HG03520 (cell line): ENCODE data around the gene TNFRSF6B.
"Not testable (repeated sequence)": the region's sequence is repeated elsewhere in the genome, so short reads cannot be mapped to it uniquely, and the experiment has no call there.

Source experiments
- ATAC-seq: cut with Tn5 transposase; IDR thresholded peaks from one replicate; pipeline ENCODE4 v1.9.1; 2021; ENCODE audit warnings: mild to moderate bottlenecking, moderate library complexity; ENCODE audit not compliant: unreplicated experiment

The TNFRSF6B gene, protein sequence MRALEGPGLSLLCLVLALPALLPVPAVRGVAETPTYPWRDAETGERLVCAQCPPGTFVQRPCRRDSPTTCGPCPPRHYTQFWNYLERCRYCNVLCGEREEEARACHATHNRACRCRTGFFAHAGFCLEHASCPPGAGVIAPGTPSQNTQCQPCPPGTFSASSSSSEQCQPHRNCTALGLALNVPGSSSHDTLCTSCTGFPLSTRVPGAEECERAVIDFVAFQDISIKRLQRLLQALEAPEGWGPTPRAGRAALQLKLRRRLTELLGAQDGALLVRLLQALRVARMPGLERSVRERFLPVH

DNA sequence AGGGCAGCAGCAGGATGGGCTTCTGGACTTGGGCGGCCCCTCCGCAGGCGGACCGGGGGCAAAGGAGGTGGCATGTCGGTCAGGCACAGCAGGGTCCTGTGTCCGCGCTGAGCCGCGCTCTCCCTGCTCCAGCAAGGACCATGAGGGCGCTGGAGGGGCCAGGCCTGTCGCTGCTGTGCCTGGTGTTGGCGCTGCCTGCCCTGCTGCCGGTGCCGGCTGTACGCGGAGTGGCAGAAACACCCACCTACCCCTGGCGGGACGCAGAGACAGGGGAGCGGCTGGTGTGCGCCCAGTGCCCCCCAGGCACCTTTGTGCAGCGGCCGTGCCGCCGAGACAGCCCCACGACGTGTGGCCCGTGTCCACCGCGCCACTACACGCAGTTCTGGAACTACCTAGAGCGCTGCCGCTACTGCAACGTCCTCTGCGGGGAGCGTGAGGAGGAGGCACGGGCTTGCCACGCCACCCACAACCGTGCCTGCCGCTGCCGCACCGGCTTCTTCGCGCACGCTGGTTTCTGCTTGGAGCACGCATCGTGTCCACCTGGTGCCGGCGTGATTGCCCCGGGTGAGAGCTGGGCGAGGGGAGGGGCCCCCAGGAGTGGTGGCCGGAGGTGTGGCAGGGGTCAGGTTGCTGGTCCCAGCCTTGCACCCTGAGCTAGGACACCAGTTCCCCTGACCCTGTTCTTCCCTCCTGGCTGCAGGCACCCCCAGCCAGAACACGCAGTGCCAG, at the start of gene TNFRSF6B:
Gene TNFRSF6B, plus strand, starts transcription at position 25 of the 729 bp plus-strand sequence. Its CDS starts 116 bp downstream, at position 141.
- ATAC-seq = no peak

DNA sequence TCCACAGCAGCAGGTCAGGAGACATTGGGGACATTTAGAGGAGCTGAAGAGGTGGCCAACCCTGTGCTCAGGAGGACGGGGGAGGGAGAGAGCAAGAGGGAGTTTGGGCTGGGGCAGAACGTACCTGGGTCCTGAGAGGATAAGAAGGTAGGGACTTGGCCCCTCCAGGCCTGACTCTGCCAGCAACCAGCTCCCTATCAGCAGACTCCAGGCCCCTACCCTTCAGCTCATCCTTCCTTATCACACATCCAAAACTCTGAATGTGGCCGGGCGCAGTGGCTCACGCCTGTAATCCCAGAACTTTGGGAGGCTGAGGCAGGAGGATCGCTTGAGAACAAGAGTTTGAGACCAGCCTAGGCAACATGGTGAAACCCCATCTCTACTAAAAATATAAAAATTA, 48.3 kb upstream of the TNFRSF6B start:
- ATAC-seq = no peak

DNA sequence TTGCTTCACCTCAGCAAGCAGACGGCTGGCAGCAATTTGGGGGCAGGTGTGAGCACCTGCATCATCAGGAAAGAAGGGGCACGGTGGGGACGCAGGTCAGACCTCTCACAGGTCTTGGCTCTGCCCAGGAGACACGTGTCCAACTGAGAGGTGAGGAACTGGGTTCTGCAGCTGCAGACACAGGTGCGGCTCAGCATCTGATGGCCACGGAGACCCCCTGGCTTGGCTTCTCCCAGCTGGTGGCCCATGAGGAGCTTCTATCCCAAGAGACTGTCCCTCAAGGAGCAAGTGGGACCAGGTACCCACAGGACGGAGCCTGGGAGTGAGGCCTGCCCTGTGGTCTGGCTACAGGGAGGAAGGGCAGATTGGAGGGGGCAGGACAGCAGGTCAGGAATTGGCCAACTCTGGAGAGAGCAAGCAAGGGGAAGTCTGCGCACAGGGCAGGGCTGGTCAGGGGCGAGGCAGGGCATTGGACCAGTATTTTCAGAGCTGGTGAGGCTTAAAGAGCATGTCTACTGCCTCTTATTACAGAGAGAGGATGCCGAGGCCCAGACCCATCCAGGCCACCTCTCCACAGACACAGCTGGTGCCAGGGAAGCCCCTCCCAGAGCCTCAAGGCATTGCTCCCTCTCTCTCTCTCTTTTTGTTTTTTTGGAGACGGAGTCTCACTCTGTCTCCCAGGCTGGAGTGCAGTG, 47.4 kb upstream of the TNFRSF6B start:
- ATAC-seq = no peak

DNA sequence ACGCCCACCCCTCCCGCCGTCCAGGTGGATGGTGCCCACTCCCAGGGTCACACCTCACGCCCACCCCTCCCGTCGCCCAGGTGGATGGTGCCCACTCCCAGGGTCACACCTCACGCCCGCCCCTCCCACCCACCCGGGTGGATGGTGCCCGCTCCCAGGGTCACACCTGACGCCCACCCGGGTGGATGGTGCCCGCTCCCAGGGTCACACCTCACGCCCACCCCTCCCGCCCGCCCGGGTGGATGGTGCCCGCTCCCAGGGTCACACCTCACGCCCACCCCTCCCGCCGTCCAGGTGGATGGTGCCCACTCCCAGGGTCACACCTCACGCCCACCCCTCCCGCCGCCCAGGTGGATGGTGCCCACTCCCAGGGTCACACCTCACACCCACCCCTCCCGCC, 46.0 kb upstream of the TNFRSF6B start:
- not testable (repeated sequence) for ATAC-seq

DNA sequence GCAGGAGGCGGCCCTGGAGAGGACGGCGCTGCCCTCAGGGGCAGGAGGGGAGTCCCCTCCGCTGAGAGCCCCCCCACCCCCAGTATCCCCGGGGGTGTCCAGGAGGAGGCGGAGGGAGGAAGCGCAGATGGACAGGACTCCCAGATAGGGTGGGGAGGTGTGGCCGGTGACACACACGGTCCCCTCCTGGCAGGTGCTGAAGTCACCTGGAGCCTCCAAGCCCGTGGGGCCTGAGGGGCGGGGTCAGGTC, 44.6 kb upstream of the TNFRSF6B start:
- ATAC-seq = no peak

DNA sequence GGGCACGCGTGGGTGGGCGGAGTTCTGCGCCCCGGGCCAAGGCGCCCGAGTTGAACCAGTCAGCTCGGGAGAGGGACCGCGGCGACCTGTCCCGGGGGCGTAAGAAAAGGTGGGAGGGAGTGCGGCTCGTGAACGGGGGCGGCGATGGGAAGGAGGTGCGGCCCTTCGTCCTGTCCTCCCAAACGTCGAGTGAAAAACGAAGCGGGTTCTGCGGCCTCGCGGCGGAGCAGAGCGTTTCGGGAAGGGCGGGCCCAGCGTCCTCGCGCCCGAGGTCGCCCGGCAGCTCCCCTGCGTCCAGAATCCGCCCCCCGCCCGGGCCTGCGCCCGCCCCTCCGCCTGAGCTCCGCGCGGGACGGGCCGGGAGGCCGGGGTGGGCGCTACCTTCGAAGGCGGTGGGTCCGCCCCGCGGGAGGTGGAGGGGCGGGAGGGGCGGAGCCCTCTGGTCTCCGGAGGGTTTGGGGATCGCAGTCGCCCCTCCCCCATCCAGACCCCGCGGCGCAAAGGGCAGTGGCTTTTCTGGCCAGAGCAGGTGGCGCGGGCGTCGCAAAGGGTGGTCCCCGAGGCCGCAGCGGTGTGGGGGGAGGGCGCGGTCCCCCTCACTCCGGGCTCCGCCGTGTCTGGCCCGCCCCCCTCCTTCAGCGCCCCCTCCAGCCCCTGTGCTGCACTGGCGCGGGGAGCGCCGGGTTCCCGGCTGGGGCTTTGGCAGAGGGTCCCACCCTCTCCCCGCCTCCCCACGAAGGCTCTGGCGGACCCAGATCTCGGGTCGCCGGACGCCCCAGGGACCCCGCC, 44.1 kb upstream of the TNFRSF6B start:
- no peak for ATAC-seq

DNA sequence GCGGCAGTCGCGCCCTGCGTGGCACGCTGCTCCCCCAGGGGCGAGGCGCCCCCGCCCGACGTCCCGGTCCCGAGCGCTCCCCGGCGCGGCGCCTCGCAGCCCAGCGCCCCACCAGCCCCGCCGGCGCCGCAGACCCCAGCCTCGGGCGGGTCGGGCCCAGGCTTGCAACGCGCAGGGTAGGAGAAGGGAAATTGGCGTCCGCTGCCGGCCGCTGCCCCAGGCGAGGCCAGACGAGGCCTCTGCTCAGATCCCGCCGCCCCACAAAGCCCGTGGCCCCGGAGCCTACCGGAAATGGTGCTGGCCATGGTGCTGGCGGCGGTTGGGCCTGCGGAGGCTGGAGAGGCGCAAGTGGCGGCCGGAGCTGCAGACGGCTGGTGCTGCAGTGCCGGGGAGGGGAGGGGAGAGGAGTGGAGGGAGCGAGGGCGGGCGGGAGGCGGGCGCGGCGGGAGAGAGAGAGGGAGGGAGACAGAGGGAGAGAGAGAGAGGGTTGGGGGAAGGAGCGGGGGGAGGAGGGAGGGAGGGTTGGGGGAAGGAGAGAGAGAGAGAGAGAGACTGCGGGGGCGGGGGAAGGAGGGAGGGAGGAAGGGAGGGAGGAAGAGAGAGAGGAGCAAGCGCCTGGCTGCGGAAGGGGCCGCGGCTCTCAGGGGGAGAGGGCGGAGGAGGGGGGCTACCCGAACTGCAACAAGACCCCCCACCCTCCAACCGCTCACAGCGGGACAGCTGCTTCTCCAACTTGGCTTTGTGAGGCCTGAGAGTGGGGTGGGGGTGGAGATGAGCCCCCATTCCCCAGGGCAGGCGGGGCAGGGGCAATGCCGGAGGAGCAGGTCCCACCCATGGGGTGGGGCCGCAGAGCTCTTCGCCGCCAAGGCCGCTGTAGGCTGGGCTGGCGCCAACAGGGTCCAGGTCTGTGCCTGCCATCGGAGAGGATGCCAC, 43.1 kb upstream of the TNFRSF6B start, which contains the start of gene STMN3:
Gene STMN3, minus strand, starts transcription at position 384 of the 933 bp plus-strand sequence. Its CDS starts 79 bp downstream, at position 305.
- ATAC-seq = no peak

DNA sequence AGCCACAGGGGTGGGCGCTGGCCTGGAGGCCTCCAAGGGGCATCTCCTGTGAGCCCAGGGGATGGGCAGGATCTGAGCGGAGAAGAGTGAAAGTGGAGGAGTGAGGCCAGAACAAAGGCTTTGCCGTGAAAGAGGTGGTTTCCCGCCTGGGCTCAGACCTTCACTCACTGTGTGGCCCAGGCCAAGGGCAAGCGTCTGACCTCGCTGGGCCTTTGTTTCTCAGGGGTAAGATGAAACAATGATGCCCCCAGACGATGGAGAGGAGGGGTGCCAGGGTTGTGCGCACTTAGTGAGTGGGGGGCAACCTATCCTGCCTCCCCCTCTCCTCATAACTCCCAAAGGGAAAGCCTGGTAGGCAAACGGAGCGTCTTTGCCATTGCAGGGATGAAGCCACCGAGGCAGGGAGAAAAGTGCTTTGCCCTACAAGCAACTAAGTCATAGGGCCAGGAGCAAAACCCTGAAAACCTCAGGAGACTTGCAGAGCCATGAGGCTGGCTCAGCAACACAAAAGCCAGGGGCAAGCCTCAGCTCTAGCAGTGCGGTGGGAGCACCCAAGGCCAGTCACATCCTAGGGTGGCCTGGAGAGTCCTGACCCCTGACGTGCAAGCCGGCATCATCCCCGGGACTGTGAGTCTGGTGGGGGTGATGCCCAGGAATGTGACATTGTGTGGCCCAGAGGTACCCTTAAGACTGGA, 42.3 kb upstream of the TNFRSF6B start:
- no peak for ATAC-seq

DNA sequence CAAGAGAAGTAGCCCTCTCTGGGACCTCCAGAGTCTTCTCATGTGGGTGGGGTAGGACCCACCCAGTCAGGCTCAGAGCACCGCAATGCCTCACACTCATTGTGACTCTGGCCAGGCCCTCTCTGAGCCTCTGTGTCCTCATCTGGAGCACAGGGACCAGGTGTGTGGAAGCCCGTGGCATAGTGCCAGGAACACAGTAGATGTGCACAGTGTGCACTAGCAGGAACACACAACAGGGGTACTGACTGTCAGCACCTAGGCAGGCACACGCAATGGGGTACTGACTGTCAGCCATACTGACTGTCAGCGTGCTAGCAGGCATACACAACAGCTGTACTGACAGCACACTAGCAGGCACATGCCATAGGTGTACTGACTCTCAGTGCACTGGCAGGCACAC, 41.2 kb upstream of the TNFRSF6B start:
- ATAC-seq = no peak

DNA sequence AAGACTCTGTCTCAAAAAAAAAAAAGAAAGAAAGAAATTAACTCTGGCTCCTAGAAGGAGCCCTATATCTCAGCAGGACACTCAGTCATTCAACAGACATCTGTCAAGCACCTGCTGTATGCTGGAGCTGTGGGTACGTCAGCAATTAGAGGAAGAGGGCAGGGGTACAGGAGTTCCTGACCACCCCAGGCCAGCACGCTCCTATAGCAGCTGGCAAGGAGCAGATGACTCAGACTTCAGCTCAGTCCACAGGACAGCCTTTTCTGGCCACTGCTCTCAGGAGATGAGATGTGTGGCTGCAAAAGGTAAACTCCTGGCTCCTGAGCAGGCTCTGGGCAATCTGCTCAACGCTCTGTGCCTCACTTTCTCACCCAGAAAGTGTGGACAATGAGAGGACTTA, 40.0 kb upstream of the TNFRSF6B start:
- no peak for ATAC-seq

DNA sequence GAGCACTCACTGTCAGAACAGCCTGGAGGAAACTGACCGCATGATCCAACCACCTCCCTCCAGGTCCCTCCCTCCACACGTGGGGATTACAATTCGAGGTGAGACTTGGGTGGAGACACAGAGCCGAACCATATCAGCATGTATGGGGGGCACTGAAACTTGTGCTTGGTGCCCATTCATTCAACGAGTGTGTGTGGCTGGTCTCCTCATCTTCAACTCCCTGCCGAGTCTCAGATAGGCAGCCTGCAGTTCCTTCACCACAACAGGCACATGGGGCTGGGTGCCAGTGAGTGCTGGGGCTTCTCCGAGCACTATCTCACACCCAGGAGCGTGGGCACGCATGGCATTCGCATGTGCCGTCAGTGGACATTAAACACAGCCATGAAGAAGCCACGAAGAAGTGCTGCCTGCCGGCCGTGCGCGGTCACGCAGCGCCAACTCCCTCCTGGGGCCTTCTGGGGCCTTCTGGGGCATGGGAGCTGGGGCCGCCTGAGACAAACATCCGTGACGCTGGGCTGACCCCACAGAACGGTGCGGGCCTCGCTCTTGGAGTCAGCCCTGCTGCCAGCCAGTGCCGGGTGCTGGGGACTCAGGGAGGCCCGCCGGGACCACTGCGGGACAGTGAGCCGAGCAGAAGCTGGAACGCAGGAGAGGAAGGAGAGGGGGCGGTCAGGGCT, 39.1 kb upstream of the TNFRSF6B start:
- ATAC-seq = no peak

DNA sequence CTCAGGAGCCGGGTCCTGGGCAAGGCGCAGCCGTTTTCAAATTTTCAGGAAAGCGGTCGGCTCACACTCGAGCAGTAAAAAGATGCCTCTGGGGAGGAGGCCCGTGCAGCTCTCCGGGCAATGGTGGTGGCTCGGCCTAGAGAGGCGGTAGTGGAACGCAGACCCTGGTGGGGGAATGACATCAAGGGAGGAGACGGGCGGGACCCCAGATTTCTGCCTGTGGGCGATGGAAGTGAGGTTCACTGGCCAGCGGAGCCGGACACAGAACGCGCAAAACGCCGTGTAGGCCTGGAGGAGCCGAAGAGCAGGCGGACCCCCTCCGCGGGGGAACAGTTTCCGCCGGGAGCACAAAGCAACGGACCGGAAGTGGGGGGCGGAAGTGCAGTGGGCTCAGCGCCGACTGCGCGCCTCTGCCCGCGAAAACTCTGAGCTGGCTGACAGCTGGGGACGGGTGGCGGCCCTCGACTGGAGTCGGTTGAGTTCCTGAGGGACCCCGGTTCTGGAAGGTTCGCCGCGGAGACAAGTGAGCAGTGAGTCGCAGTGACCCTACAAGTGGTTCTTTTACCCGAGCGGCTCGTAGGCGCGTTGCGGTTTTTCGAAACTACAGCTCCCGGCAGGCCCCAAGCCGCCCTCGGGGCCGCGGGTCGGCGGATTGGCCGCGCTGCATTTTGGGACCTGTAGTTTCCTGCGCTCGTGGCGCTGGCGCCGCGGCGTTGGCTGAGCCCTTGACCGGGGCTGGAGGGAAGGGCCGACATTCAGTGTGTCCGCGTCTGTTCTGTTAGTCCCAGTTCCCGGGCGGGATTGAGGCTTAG, 38.3 kb upstream of the TNFRSF6B start, which contains the start of gene RTEL1:
Gene RTEL1, plus strand, starts transcription at position 376 of the 812 bp plus-strand sequence. CDS start 1,091 bp downstream, outside the sequence.
- ATAC-seq = peak; percentile 79

DNA sequence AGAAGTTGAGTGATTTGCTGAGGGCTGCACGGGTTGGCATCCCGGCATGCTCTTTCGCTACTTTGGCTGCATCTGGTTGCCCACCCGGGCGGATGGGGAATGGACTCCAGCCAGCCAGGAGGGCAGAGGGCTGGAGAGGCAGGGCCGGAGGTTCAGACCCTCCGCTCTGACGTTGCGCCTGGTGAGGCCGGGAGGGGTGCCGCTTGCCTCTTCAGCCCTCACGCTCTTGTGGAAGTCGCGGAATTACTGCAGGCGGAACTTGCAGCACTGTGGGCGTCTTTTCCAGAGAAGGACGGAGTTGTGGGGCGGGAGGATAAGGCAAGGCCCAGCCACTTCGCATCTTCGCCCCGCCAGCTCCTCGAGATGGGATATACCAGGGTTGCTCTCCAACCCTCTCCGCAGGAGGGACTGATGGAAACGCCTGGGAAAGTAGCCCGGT, 37.7 kb upstream of the TNFRSF6B start:
- peak; percentile 12 for ATAC-seq

DNA sequence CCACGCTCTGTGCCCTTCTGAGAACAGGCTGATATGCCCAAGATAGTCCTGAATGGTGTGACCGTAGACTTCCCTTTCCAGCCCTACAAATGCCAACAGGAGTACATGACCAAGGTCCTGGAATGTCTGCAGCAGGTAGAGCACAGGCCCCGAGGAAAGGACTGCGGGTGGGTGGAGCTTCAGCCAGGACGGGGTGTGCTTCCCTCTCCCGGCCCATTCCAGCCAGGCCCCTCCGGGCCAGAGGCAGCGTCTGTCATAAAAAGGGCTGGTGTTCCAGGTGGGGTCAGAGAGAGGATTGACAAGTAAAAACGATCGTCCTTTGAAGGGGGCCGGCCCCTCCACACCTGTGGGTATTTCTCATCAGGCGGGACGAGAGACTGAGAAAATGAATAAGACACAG, 37.1 kb upstream of the TNFRSF6B start:
- ATAC-seq = no peak

DNA sequence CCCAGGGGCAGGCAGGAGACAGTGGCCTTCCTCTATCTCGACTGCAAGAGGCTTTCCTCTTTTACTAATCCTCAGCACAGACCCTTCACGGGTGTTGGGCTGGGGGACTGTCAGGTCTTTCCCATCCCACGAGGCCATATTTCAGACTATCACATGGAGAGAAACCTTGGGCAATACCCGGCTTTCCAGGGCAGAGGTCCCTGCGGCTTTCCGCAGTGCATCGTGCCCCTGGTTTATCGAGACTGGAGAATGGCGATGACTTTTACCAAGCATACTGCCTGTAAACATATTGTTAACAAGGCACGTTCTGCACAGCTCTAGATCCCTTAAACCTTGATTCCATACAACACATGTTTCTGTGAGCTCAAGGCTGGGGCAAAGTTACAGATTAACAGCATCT, 36.3 kb upstream of the TNFRSF6B start:
- ATAC-seq = not testable (repeated sequence)

DNA sequence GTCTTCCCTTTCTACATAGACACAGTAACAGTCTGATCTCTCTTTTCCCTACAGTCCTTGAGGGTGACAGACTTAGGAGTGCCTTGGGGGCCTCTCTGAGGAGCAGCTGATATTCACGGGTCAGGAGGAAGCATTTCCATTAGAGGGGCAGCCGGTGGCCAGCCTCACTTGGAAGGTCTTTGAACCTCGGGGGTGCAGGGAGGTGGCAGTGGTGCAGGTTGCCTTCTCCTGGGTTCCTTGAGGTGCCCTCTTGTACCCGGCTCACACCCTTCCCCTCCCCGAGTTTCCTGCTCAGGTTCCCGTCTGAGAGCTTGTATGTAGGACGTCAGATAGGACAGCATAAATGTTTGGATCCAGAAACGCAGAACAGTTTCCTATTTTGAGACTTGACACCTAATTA, 35.8 kb upstream of the TNFRSF6B start:
- ATAC-seq = no peak

DNA sequence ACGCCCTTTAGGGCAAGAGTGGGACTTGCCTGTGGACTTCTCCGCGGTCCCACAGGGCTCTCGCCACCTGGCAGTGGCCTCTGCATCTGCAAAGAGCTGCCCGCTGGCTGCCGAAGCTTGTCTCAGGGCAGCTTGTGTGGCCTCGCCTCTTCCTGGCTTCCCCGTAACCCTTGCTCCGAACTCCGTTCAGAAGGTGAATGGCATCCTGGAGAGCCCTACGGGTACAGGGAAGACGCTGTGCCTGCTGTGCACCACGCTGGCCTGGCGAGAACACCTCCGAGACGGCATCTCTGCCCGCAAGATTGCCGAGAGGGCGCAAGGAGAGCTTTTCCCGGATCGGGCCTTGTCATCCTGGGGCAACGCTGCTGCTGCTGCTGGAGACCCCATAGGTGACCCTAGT, 35.3 kb upstream of the TNFRSF6B start:
- ATAC-seq = no peak
